Skeletal muscle tissue (tissue), 4 donors: ENCODE measurements around the gene ELOF1. TPM values are rescaled to one million over a fixed set of nuclear protein-coding genes. Genes with fewer than 3 reads are reported as not detected.
A peak's percentile ranks its signal among the peaks of the same experiment; 100 is the strongest.

Source experiments
- H3K27ac ChIP-seq: one replicate; pipeline ENCODE4 v1.7.0; 2013; ENCODE audit warnings: mild to moderate bottlenecking, low read depth, low read length, inconsistent platforms
- H3K27me3 ChIP-seq, 3 donors: one replicate each; pipeline ENCODE4 v1.7.0; 2013; ENCODE audit warnings: low read length in 3 of 3; ENCODE audit not compliant: control insufficient read depth in 3 of 3, insufficient read depth in 3 of 3
- H3K36me3 ChIP-seq, 3 donors: one replicate each; pipeline ENCODE4 v1.7.0; 2013; ENCODE audit warnings: low read length in 3 of 3; ENCODE audit not compliant: control insufficient read depth in 3 of 3, insufficient read depth in 3 of 3
- H3K4me1 ChIP-seq, 3 donors: one replicate each; pipeline ENCODE4 v1.7.0; 2013; ENCODE audit warnings: low read length in 3 of 3, mild to moderate bottlenecking in 3 of 3; ENCODE audit not compliant: control insufficient read depth in 3 of 3, insufficient read depth in 3 of 3
- H3K4me3 ChIP-seq, 3 donors: one replicate each; pipeline ENCODE4 v1.7.0; 2013; ENCODE audit warnings: low read length in 3 of 3
- H3K9ac ChIP-seq, 3 donors: one replicate each; pipeline ENCODE4 v1.7.0; 2013; ENCODE audit warnings: low read length in 3 of 3, mild to moderate bottlenecking in 3 of 3, moderate library complexity in 2 of 3, low read depth in 1 of 3
- H3K9me3 ChIP-seq, 3 donors: one replicate each; pipeline ENCODE4 v1.7.0; 2013; ENCODE audit warnings: low read length in 3 of 3; ENCODE audit not compliant: control insufficient read depth in 3 of 3
- total RNA-seq: library from RNA; depleted of rRNA; stranded (reverse); fragments of >200 nt; gene quantifications from one replicate; pipeline ENCODE4 v1.2.3, GENCODE V29; 2014
- donor health status: Osteomylitis.

ELOF1 gene
- total RNA-seq, 1 donor from 2014 or later = 16.2 TPM

- Histone ChIP-seq H3K36me3 (no peaks in the 10 kb centered on the region), H3K9me3 (no peaks in the 10 kb centered on the region), H3K9ac (peak within 1 kb of the TSS; percentile 57 to 71 (median 64)), H3K4me1 (peaks cover 11 to 13% (median 12%) of the 10 kb centered on the region in 3 donors), H3K4me3 (peak within 1 kb of the TSS; percentile 42 to 63 (median 51)), H3K27me3 (peaks cover 2 to 10% (median 10%) of the 10 kb centered on the region in 3 donors), H3K27ac (peak within 1 kb of the TSS; percentile 73)
These were observed 20.6 kb downstream of the ELOF1 start, which contains the start of gene CNN1 for GRCh38 chr19:11538232-11539036. TSS of gene CNN1 (plus strand) at chr19:11538851. CDS start at chr19:11538928, 77 bp downstream.

- Histone ChIP-seq H3K27me3 (peaks cover 2 to 10% (median 10%) of the 10 kb centered on the region in 3 donors), H3K9ac (peak overlapping the region; percentile 63 to 82 (median 72)), H3K36me3 (no peaks in the 10 kb centered on the region), H3K4me1 (peaks cover 11 to 13% (median 12%) of the 10 kb centered on the region in 3 donors), H3K4me3 (peak overlapping the region; percentile 48 to 70 (median 61)), H3K27ac (peak overlapping the region; percentile 81), H3K9me3 (no peaks in the 10 kb centered on the region)
These were observed 23.0 kb downstream of the ELOF1 start for GRCh38 chr19:11535792-11536595.

GRCh38 chr19:11534948-11535347 lies 24.1 kb downstream of the ELOF1 start:
- no peaks in the 10 kb centered on the region for H3K9me3 ChIP-seq

GRCh38 chr19:11534538-11534937 lies 24.5 kb downstream of the ELOF1 start:
- Histone ChIP-seq H3K27ac (no peak overlapping the region), H3K36me3 (no peaks in the 10 kb centered on the region), H3K9me3 (no peaks in the 10 kb centered on the region), H3K4me3 (no peak overlapping the region), H3K4me1 (peaks cover 11 to 13% (median 12%) of the 10 kb centered on the region in 3 donors), H3K9ac (no peak overlapping the region), H3K27me3 (peaks cover 0 to 10% (median 10%) of the 10 kb centered on the region in 3 donors)

More at GRCh38 chr19:11534948-11535347, 24.1 kb downstream of the ELOF1 start:
- Histone ChIP-seq H3K27me3 (peaks cover 0 to 10% (median 10%) of the 10 kb centered on the region in 3 donors), H3K27ac (no peak overlapping the region), H3K9ac (no peak overlapping the region), H3K4me3 (no peak overlapping the region), H3K4me1 (peaks cover 11 to 13% (median 12%) of the 10 kb centered on the region in 3 donors), H3K36me3 (no peaks in the 10 kb centered on the region)

- Histone ChIP-seq H3K9me3 (no peaks in the 10 kb centered on the region), H3K27ac (no peak overlapping the region), H3K36me3 (no peaks in the 10 kb centered on the region), H3K4me3 (no peak overlapping the region), H3K27me3 (no peaks in the 10 kb centered on the region), H3K4me1 (peaks cover 12 to 16% (median 14%) of the 10 kb centered on the region in 3 donors), H3K9ac (no peak overlapping the region)
These were observed 28.6 kb downstream of the ELOF1 start for GRCh38 chr19:11530432-11530831.

GRCh38 chr19:11528551-11529341 lies 30.3 kb downstream of the ELOF1 start, which contains the start of gene ECSIT:
TSS of gene ECSIT (minus strand) at chr19:11529134. CDS start at chr19:11519170, 9,964 bp downstream.
- H3K27me3 ChIP-seq = no peaks in the 10 kb centered on the region
- H3K4me3 ChIP-seq = peak within 1 kb of the TSS; percentile 68 to 97 (median 95)
- peak within 1 kb of the TSS; percentile 82 for H3K27ac ChIP-seq
- H3K4me1 ChIP-seq = peaks cover 11 to 16% (median 13%) of the 10 kb centered on the region in 3 donors
- H3K9ac ChIP-seq = peak within 1 kb of the TSS; percentile 73 to 95 (median 91)
- peaks cover 0 to 2% (median 0%) of the 10 kb centered on the region in 3 donors for H3K36me3 ChIP-seq
- no peaks in the 10 kb centered on the region for H3K9me3 ChIP-seq

GRCh38 chr19:11519138-11519537 lies 39.9 kb downstream of the ELOF1 start:
- H3K36me3 ChIP-seq = peaks cover 19 to 30% (median 30%) of the 10 kb centered on the region in 3 donors
- H3K27ac ChIP-seq = no peak overlapping the region
- H3K4me3 ChIP-seq = no peak overlapping the region
- no peaks in the 10 kb centered on the region for H3K27me3 ChIP-seq
- H3K4me1 ChIP-seq = no peaks in the 10 kb centered on the region
- no peak overlapping the region for H3K9ac ChIP-seq
- H3K9me3 ChIP-seq = no peaks in the 10 kb centered on the region

- Histone ChIP-seq H3K4me3 (no peak overlapping the region), H3K9me3 (no peaks in the 10 kb centered on the region), H3K27ac (no peak overlapping the region), H3K4me1 (no peaks in the 10 kb centered on the region), H3K36me3 (peaks cover 36 to 49% (median 44%) of the 10 kb centered on the region in 3 donors), H3K27me3 (no peaks in the 10 kb centered on the region), H3K9ac (no peak overlapping the region)
These were observed 45.1 kb downstream of the ELOF1 start for GRCh38 chr19:11513946-11514345.

GRCh38 chr19:11510444-11510843 lies 48.6 kb downstream of the ELOF1 start:
- Histone ChIP-seq H3K27me3 (no peaks in the 10 kb centered on the region), H3K9me3 (no peaks in the 10 kb centered on the region), H3K4me3 (no peak overlapping the region), H3K4me1 (peaks cover 5 to 6% (median 6%) of the 10 kb centered on the region in 3 donors), H3K9ac (no peak overlapping the region), H3K36me3 (peaks cover 25 to 30% (median 30%) of the 10 kb centered on the region in 3 donors), H3K27ac (no peak overlapping the region)
